SJSA1 (cell line): ENCODE measurements around the gene BAHCC1. TPM values are rescaled to one million over a fixed set of nuclear protein-coding genes. Genes with fewer than 3 reads are reported as not detected.

Source experiments
- DNase-seq, 2 experiments: peaks; one replicate each; pipeline ENCODE4 v3.0.0-alpha.2; 2015 to 2020; ENCODE audit warnings: low spot score in 2 of 2, low read depth in 1 of 2
- H3K27ac ChIP-seq: fragments of 250-450 bp; sonication (Bioruptor Pico); 2 replicates; pipeline ENCODE4 v1.5.1; 2020; ENCODE audit warnings: mild to moderate bottlenecking, moderate library complexity
- H3K27me3 ChIP-seq: fragments of 250-450 bp; sonication (Bioruptor Pico); replicated peaks from 2 replicates; pipeline ENCODE4 v1.5.1; 2020; ENCODE audit warnings: mild to moderate bottlenecking, moderate library complexity
- H3K36me3 ChIP-seq: fragments of 250-450 bp; sonication (Bioruptor Pico); 2 replicates; pipeline ENCODE4 v1.5.1; 2020; ENCODE audit warnings: mild to moderate bottlenecking
- H3K4me1 ChIP-seq: fragments of 250-450 bp; sonication (Bioruptor Pico); replicated peaks from 2 replicates; pipeline ENCODE4 v1.6.1; 2021; ENCODE audit warnings: mild to moderate bottlenecking
- H3K4me3 ChIP-seq: fragments of 250-450 bp; sonication (Bioruptor Pico); 2 replicates; pipeline ENCODE4 v1.5.1; 2020; ENCODE audit warnings: mild to moderate bottlenecking
- H3K9me3 ChIP-seq: fragments of 250-450 bp; sonication (Bioruptor Pico); replicated peaks from 2 replicates; pipeline ENCODE4 v1.5.1; 2020; ENCODE audit warnings: mild to moderate bottlenecking
- total RNA-seq: library from RNA; depleted of rRNA; stranded (reverse); fragments of >200 nt; shearing (Covaris generic); gene quantifications from 2 replicates; pipeline ENCODE4 v1.2.3, GENCODE V29; 2014

The BAHCC1 gene
- total RNA-seq, 1 experiment from 2014 or later: 6.6 TPM

- DNase-seq: no peak
- no peak overlapping the region for H3K4me3 ChIP-seq
- H3K27me3 ChIP-seq: no peaks in the 10 kb centered on the region
These were observed 49.5 kb downstream of the BAHCC1 start for GRCh38 chr17:81444610-81445339.

GRCh38 chr17:81445642-81446503 is 50.6 kb downstream of the BAHCC1 start:
- no peaks in the 10 kb centered on the region for H3K27me3 ChIP-seq
- H3K4me1 ChIP-seq: 0 out of 2 replicates have a peak, but pooled peaks cover 3% of the 10 kb centered on the region
- no peak overlapping the region for H3K27ac ChIP-seq
- no peak overlapping the region for H3K4me3 ChIP-seq
- no peaks in the 10 kb centered on the region for H3K9me3 ChIP-seq
- H3K36me3 ChIP-seq: peaks cover 19% of the 10 kb centered on the region
- no peak for DNase-seq

More at GRCh38 chr17:81444610-81445339, 49.5 kb downstream of the BAHCC1 start:
- H3K27ac ChIP-seq: no peak overlapping the region
- H3K9me3 ChIP-seq: no peaks in the 10 kb centered on the region
- 0 out of 2 replicates have a peak, but pooled peaks cover 3% of the 10 kb centered on the region for H3K4me1 ChIP-seq
- H3K36me3 ChIP-seq: peaks cover 19% of the 10 kb centered on the region

- Histone ChIP-seq H3K4me3 (no peak overlapping the region), H3K4me1 (0 out of 2 replicates have a peak, but pooled peaks cover 3% of the 10 kb centered on the region), H3K36me3 (peaks cover 19% of the 10 kb centered on the region), H3K9me3 (no peaks in the 10 kb centered on the region), H3K27me3 (no peaks in the 10 kb centered on the region), H3K27ac (no peak overlapping the region)
- DNase-seq: no peak
These were observed 52.2 kb downstream of the BAHCC1 start for GRCh38 chr17:81447331-81447933.

GRCh38 chr17:81448442-81448841 is 53.2 kb downstream of the BAHCC1 start:
- 0 out of 2 replicates have a peak, but pooled peaks cover 3% of the 10 kb centered on the region for H3K4me1 ChIP-seq
- no peak overlapping the region for H3K4me3 ChIP-seq
- peaks cover 12% of the 10 kb centered on the region for H3K36me3 ChIP-seq
- no peaks in the 10 kb centered on the region for H3K9me3 ChIP-seq
- no peak for DNase-seq
- no peaks in the 10 kb centered on the region for H3K27me3 ChIP-seq
- H3K27ac ChIP-seq: no peak overlapping the region

GRCh38 chr17:81448950-81449349 is 53.7 kb downstream of the BAHCC1 start:
- Histone ChIP-seq H3K36me3 (peaks cover 12% of the 10 kb centered on the region), H3K9me3 (no peaks in the 10 kb centered on the region), H3K4me1 (0 out of 2 replicates have a peak, but pooled peaks cover 3% of the 10 kb centered on the region), H3K27ac (no peak overlapping the region), H3K4me3 (no peak overlapping the region), H3K27me3 (no peaks in the 10 kb centered on the region)
- DNase-seq: no peak

GRCh38 chr17:81449351-81449750 is 54.1 kb downstream of the BAHCC1 start:
- DNase-seq: no peak
- H3K4me3 ChIP-seq: no peak overlapping the region
- H3K4me1 ChIP-seq: 0 out of 2 replicates have a peak, but pooled peaks cover 3% of the 10 kb centered on the region
- no peaks in the 10 kb centered on the region for H3K27me3 ChIP-seq
- H3K9me3 ChIP-seq: no peaks in the 10 kb centered on the region
- peaks cover 12% of the 10 kb centered on the region for H3K36me3 ChIP-seq
- H3K27ac ChIP-seq: no peak overlapping the region

GRCh38 chr17:81451823-81452222 is 56.6 kb downstream of the BAHCC1 start:
- H3K4me3 ChIP-seq: no peak overlapping the region
- H3K27ac ChIP-seq: no peak overlapping the region
- H3K9me3 ChIP-seq: no peaks in the 10 kb centered on the region
- H3K4me1 ChIP-seq: peaks cover under 1% of the 10 kb centered on the region; the same call in 1 of the 2 replicates
- no peaks in the 10 kb centered on the region for H3K27me3 ChIP-seq
- H3K36me3 ChIP-seq: peaks cover 8% of the 10 kb centered on the region
- no peak for DNase-seq

GRCh38 chr17:81452551-81452950 is 57.3 kb downstream of the BAHCC1 start:
- no peak overlapping the region for H3K4me3 ChIP-seq
- H3K4me1 ChIP-seq: no peaks in the 10 kb centered on the region; the same call in 1 of the 2 replicates
- H3K27ac ChIP-seq: no peak overlapping the region
- no peaks in the 10 kb centered on the region for H3K9me3 ChIP-seq
- H3K27me3 ChIP-seq: no peaks in the 10 kb centered on the region
- H3K36me3 ChIP-seq: peaks cover 3% of the 10 kb centered on the region
- no peak for DNase-seq

- H3K36me3 ChIP-seq: no peaks in the 10 kb centered on the region
- H3K27ac ChIP-seq: no peak overlapping the region
- no peaks in the 10 kb centered on the region for H3K9me3 ChIP-seq
- DNase-seq: no peak
- no peak overlapping the region for H3K4me3 ChIP-seq
- H3K27me3 ChIP-seq: no peaks in the 10 kb centered on the region
- H3K4me1 ChIP-seq: no peaks in the 10 kb centered on the region; the same call in 1 of the 2 replicates
These were observed 57.8 kb downstream of the BAHCC1 start for GRCh38 chr17:81453076-81453475.

- H3K4me3 ChIP-seq: no peak overlapping the region
- no peaks in the 10 kb centered on the region; the same call in 1 of the 2 replicates for H3K4me1 ChIP-seq
- H3K27ac ChIP-seq: no peak overlapping the region
- H3K27me3 ChIP-seq: no peaks in the 10 kb centered on the region
- H3K9me3 ChIP-seq: no peaks in the 10 kb centered on the region
- DNase-seq: no peak
- no peaks in the 10 kb centered on the region for H3K36me3 ChIP-seq
These were observed 58.5 kb downstream of the BAHCC1 start for GRCh38 chr17:81453712-81454111.

- no peak overlapping the region for H3K4me3 ChIP-seq
- no peak for DNase-seq
- no peaks in the 10 kb centered on the region for H3K9me3 ChIP-seq
- H3K36me3 ChIP-seq: no peaks in the 10 kb centered on the region
- H3K4me1 ChIP-seq: no peaks in the 10 kb centered on the region; the same call in 1 of the 2 replicates
- H3K27ac ChIP-seq: no peak overlapping the region
- no peaks in the 10 kb centered on the region for H3K27me3 ChIP-seq
These were observed 59.2 kb downstream of the BAHCC1 start for GRCh38 chr17:81454473-81454872.

- no peak for DNase-seq
- H3K4me3 ChIP-seq: no peak overlapping the region
- H3K27me3 ChIP-seq: no peaks in the 10 kb centered on the region
- no peaks in the 10 kb centered on the region; the same call in 1 of the 2 replicates for H3K4me1 ChIP-seq
- H3K9me3 ChIP-seq: no peaks in the 10 kb centered on the region
- H3K27ac ChIP-seq: no peak overlapping the region
- H3K36me3 ChIP-seq: no peaks in the 10 kb centered on the region
These were observed 60.1 kb downstream of the BAHCC1 start for GRCh38 chr17:81455387-81455786.

- H3K4me1 ChIP-seq: no peaks in the 10 kb centered on the region; the same call in 1 of the 2 replicates
- H3K9me3 ChIP-seq: no peaks in the 10 kb centered on the region
- no peak for DNase-seq
These were observed 60.8 kb downstream of the BAHCC1 start for GRCh38 chr17:81456091-81456490.

More at GRCh38 chr17:81456091-81456490, 60.8 kb downstream of the BAHCC1 start:
- H3K36me3 ChIP-seq: no peaks in the 10 kb centered on the region
- no peak overlapping the region for H3K27ac ChIP-seq
- no peaks in the 10 kb centered on the region for H3K27me3 ChIP-seq
- H3K4me3 ChIP-seq: no peak overlapping the region
